ENCODE results near the gene CHST8. TPM values are rescaled to one million over a fixed set of nuclear protein-coding genes. Genes with fewer than 3 reads are reported as not detected.

The CHST8 gene
- total and polyA plus RNA-seq, 4 donors = 0.09 to 0.67 (median 0.24) TPM

- peaks cover 0 to 13% (median 9%) of the 10 kb centered on the region in 3 donors for H3K27me3 ChIP-seq (ENCODE audit: control insufficient read depth in 3 of 3, insufficient read depth in 3 of 3, low read length in 2 of 3)
- no peaks in the 10 kb centered on the region for H3K36me3 ChIP-seq (ENCODE audit: control insufficient read depth in 4 of 4, insufficient read depth in 4 of 4, low read length in 4 of 4)
- no peak overlapping the region for H3K27ac ChIP-seq (ENCODE audit: low read depth in 1 of 2, low read length in 1 of 2)
- TF ChIP-seq CTCF (IDR thresholded peaks at IDR 0.05; ENCODE audit: control extremely low read depth, extremely low read depth) = no peak
- H3K9me3 ChIP-seq (ENCODE audit: control insufficient read depth in 4 of 4, insufficient read depth in 3 of 4, low read length in 3 of 4) = peaks cover 0 to 2% (median 0%) of the 10 kb centered on the region in 4 donors
- ATAC-seq (ENCODE audit: insufficient read depth, low FRiP score) (no peak), DNase-seq (no peak)
- no peak overlapping the region for H3K4me3 ChIP-seq
- no peaks in the 10 kb centered on the region for H3K4me1 ChIP-seq (ENCODE audit: control insufficient read depth in 5 of 5, insufficient read depth in 5 of 5, low read length in 5 of 5)
- WGBS, 2 donors = 80 to 86% methylated on average over 8 of the region's 8 CpGs
- H3K9ac ChIP-seq (ENCODE audit: insufficient read depth in 1 of 2, low read length in 2 of 2) = no peak overlapping the region
Observed at GRCh38 chr19:33686262-33686661, 64.5 kb downstream of the CHST8 start.

- Histone ChIP-seq H3K4me1 (ENCODE audit: control insufficient read depth in 5 of 5, insufficient read depth in 5 of 5, low read length in 5 of 5) (no peaks in the 10 kb centered on the region), H3K36me3 (ENCODE audit: control insufficient read depth in 4 of 4, insufficient read depth in 4 of 4, low read length in 4 of 4) (no peaks in the 10 kb centered on the region), H3K4me3 (no peak overlapping the region), H3K27ac (ENCODE audit: low read depth in 1 of 2, low read length in 1 of 2) (no peak overlapping the region), H3K27me3 (ENCODE audit: control insufficient read depth in 3 of 3, insufficient read depth in 3 of 3, low read length in 2 of 3) (peaks cover 0 to 13% (median 9%) of the 10 kb centered on the region in 3 donors), H3K9ac (ENCODE audit: insufficient read depth in 1 of 2, low read length in 2 of 2) (no peak overlapping the region), H3K9me3 (ENCODE audit: control insufficient read depth in 4 of 4, insufficient read depth in 3 of 4, low read length in 3 of 4) (peaks cover 0 to 2% (median 0%) of the 10 kb centered on the region in 4 donors)
- no peak for TF ChIP-seq CTCF (IDR thresholded peaks at IDR 0.05; ENCODE audit: control extremely low read depth, extremely low read depth)
- 82 to 83% methylated on average over 24 of the region's 24 CpGs for WGBS, 2 donors
- no peak for ATAC-seq (ENCODE audit: insufficient read depth, low FRiP score)
- DNase-seq = no peak
Observed at GRCh38 chr19:33686687-33687480, 65.1 kb downstream of the CHST8 start.

- H3K9me3 ChIP-seq (ENCODE audit: control insufficient read depth in 4 of 4, insufficient read depth in 3 of 4, low read length in 3 of 4) = peaks cover 0 to 2% (median 0%) of the 10 kb centered on the region in 4 donors
- no peak for TF ChIP-seq CTCF (IDR thresholded peaks at IDR 0.05; ENCODE audit: control extremely low read depth, extremely low read depth)
- no peaks in the 10 kb centered on the region for H3K36me3 ChIP-seq (ENCODE audit: control insufficient read depth in 4 of 4, insufficient read depth in 4 of 4, low read length in 4 of 4)
- DNase-seq (no peak), ATAC-seq (ENCODE audit: insufficient read depth, low FRiP score) (no peak)
- H3K9ac ChIP-seq (ENCODE audit: insufficient read depth in 1 of 2, low read length in 2 of 2) = no peak overlapping the region
- H3K4me1 ChIP-seq (ENCODE audit: control insufficient read depth in 5 of 5, insufficient read depth in 5 of 5, low read length in 5 of 5) = no peaks in the 10 kb centered on the region
- no peak overlapping the region for H3K27ac ChIP-seq (ENCODE audit: low read depth in 1 of 2, low read length in 1 of 2)
- 77 to 78% methylated on average over 17 of the region's 17 CpGs for WGBS, 2 donors
- peaks cover 0 to 13% (median 9%) of the 10 kb centered on the region in 3 donors for H3K27me3 ChIP-seq (ENCODE audit: control insufficient read depth in 3 of 3, insufficient read depth in 3 of 3, low read length in 2 of 3)
- no peak overlapping the region for H3K4me3 ChIP-seq
Observed at GRCh38 chr19:33687481-33688170, 65.9 kb downstream of the CHST8 start.

All from lung (tissue), 12 donors.